ENCODE results near the gene PCDH9.

Gene PCDH9

GRCh38 chr13:66858163-66858562, 372.0 kb downstream of the PCDH9 start:
- DNase-seq (ENCODE audit: low read depth in 1 of 2, low spot score in 1 of 2), result no peak

- no peak for DNase-seq (ENCODE audit: low read depth in 1 of 2, low spot score in 1 of 2)
Measured at GRCh38 chr13:66855131-66855530, 375.0 kb downstream of the PCDH9 start.

DNA sequence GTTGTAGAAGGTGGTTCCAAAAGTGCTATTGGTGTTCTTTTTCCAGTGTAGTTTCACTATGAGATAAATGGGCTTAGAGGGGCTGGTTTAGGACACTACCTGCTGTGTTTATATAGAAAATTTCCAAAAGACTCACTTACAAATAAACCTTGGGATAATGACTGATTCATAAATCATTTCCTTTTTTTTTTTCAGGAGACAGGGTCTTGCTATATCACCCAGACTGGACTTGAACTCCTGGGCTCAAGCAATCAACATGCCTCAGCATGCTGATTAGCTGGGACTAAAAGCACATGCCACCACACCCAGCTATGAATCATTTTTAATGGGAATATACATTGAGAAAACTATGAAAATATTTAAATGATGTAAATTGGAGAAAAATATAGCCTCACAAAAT, 376.6 kb downstream of the PCDH9 start:
- no peak for DNase-seq (ENCODE audit: low read depth in 1 of 2, low spot score in 1 of 2)

DNA sequence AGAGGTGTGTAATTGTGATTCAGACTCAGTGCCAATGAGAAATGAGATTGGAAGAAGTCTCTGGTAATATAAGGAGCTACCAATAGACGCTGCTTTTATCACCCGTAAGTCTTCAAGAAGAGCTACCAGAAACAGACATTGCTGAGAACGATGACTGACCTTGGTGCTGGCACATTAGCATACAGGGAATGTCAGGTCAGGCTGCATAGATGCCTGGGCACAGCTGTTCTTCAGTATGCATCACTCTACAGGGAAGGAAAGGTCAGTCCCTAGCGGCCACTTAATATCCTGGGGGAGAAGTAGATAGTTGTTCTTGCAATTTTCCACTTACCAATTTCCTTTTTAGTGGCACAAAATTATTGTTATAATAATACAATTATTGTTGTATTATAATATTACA, 380.4 kb downstream of the PCDH9 start:
- no peak for DNase-seq (ENCODE audit: low read depth in 1 of 2, low spot score in 1 of 2)

DNA sequence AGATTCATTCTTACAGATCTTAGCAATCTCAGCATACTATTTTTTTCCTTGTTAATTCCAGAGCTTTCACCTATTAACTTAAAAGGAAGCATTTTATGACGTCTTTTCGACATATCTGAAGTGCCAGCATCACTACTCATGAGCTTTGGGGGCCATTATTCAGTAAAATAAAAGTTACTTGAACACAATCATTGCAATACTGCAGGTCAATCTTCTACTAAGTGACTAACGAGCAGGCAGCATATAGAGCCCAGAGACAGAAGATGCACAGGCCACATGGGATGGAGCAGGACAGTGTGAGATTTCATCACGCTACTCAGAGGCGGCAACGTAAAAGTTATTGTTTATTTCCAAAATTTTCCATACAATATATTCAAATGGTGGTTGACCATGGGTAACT, 382.6 kb downstream of the PCDH9 start:
- no peak for DNase-seq (ENCODE audit: low read depth in 1 of 2, low spot score in 1 of 2)

DNA sequence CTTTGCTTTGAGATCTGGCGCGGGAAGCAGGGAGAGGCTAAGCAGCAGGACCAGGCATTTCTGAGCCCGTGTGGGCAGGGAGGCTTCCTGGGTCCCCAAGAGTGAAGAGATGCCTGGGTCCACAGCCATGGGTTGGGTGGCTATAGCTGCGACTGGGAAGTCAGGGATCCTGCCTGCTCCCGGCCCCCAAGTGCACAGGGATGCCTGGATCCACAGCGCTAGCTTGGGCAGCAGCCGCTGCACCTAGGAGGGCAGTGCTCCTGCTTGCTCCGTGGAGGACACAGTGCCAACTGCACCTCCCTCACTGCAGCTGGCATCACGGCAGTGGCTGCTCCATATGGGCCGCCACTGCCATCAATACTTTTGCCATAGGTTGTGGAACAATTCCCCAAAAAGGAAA, 384.7 kb downstream of the PCDH9 start:
- no peak for DNase-seq (ENCODE audit: low read depth in 1 of 2, low spot score in 1 of 2)

GRCh38 chr13:66844933-66845332, 385.2 kb downstream of the PCDH9 start:
- no peak for DNase-seq (ENCODE audit: low read depth in 1 of 2, low spot score in 1 of 2)

GRCh38 chr13:66842766-66843165, 387.4 kb downstream of the PCDH9 start:
- no peak for DNase-seq (ENCODE audit: low read depth in 1 of 2, low spot score in 1 of 2)

GRCh38 chr13:66840621-66841020, 389.5 kb downstream of the PCDH9 start:
- DNase-seq (ENCODE audit: low read depth in 1 of 2, low spot score in 1 of 2), result no peak

DNA sequence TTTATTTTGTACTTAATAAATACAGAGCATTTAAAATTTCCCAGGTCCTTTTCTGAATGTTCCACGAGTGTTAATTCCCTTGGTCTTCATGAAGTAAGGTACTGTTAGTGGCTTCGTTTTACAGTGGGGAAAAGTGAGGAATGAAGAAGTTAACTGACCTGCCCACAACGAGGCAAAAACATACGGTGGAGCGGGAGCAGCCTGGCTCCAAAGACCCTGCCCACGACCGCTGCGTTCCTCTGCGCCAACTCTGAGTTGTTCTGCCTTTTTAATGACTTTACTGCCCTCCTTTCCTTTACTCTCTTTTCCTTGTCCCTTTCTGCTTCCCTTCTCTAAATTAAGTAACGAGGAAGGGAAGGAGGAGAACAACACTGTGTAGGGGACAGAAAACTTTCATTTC, 392.9 kb downstream of the PCDH9 start:
- DNase-seq (ENCODE audit: low read depth in 1 of 2, low spot score in 1 of 2), result no peak

DNA sequence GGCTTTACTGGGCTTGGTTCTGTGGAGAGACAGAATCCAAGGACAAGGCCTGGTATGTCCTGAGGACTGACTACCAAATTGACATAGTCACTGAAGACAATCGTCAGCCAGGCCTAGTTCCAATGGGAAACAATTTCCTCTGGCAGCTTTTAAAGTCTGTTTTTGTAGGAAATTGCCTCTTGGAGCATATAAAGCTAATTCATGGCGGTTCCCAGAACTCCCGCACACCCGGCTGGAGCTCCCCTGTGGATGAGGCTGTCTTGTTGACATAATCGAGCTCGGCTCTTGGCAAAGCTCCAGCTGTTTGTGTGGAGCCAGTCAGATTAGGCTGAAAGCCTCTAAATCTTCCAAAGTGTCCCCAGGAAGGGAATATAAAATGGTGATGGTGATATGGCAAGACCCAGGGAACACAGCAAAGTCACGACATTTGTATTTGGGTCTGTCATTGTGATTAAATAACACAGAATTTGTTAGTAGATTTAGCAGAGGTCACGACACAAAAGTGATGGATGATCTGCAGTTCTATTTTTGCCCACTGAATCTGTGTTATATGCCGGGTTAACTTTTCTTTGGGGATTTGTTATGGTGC, 395.0 kb downstream of the PCDH9 start:
- DNase-seq (ENCODE audit: low read depth in 1 of 2, low spot score in 1 of 2), result no peak

- DNase-seq (ENCODE audit: low read depth in 1 of 2, low spot score in 1 of 2), result no peak
Measured at GRCh38 chr13:66830940-66831716, 399.0 kb downstream of the PCDH9 start.

GRCh38 chr13:66829803-66830202, 400.3 kb downstream of the PCDH9 start:
- DNase-seq (ENCODE audit: low read depth in 1 of 2, low spot score in 1 of 2), result no peak

DNA sequence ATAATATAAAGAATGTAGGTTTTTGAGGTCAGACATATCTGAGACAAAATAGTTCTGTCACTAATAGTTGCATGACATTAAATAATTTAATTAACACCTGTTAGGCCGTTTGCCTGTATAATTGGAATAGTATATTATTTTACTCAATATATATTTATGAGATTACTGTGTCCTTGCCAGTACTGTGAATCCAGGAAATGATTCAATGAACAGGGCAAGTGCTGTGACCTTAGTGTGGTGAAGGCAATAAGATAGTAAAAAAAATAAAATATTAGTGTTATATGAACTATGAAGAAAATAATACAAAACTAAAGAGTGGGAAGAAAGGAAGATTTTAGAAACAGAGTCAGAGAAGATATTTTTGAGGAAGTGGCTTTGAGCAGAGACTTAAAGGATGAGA, 403.7 kb downstream of the PCDH9 start:
- no peak for DNase-seq (ENCODE audit: low read depth in 1 of 2, low spot score in 1 of 2)

- DNase-seq (ENCODE audit: low read depth in 1 of 2, low spot score in 1 of 2), result no peak
Measured at GRCh38 chr13:66821551-66821950, 408.6 kb downstream of the PCDH9 start.

- DNase-seq (ENCODE audit: low read depth in 1 of 2, low spot score in 1 of 2), result no peak
Measured at GRCh38 chr13:66811455-66811854, 418.7 kb downstream of the PCDH9 start.

- DNase-seq (ENCODE audit: low read depth in 1 of 2, low spot score in 1 of 2), result no peak
Measured at GRCh38 chr13:66809485-66809884, 420.7 kb downstream of the PCDH9 start.

GRCh38 chr13:66807251-66807650, 422.9 kb downstream of the PCDH9 start:
- no peak for DNase-seq (ENCODE audit: low read depth in 1 of 2, low spot score in 1 of 2)

GRCh38 chr13:66805657-66806056, 424.5 kb downstream of the PCDH9 start:
- DNase-seq (ENCODE audit: low read depth in 1 of 2, low spot score in 1 of 2), result no peak

DNA sequence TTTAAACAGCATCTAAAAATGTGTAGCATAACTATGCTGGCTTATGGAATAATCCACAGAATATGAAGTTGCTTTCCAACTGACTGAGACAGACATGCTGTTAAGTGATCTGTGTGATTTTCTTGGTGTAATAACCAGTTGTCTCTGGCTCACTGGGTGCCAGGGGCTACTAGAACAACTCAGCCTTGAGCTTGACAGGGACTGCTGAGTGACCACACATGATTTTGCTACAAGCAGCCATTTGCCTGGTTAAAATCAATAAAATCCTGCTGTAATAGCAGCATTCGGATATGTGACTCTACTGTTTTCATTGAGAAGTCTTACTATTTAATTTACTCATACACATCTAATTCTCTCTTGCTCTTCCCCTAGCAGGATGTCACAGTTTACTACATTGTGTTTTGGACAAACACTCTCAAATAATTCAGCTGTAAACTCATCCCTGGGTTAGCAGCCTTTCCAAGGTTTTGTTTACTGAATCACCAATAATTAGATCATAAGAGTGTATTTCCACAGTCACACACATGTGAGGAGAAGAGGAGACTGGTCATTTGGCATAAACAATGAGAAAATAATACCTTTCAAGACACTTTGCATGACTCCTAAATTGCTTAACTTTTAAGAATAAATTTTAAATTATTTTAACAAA, 426.2 kb downstream of the PCDH9 start:
- no peak for DNase-seq (ENCODE audit: low read depth in 1 of 2, low spot score in 1 of 2)

DNA sequence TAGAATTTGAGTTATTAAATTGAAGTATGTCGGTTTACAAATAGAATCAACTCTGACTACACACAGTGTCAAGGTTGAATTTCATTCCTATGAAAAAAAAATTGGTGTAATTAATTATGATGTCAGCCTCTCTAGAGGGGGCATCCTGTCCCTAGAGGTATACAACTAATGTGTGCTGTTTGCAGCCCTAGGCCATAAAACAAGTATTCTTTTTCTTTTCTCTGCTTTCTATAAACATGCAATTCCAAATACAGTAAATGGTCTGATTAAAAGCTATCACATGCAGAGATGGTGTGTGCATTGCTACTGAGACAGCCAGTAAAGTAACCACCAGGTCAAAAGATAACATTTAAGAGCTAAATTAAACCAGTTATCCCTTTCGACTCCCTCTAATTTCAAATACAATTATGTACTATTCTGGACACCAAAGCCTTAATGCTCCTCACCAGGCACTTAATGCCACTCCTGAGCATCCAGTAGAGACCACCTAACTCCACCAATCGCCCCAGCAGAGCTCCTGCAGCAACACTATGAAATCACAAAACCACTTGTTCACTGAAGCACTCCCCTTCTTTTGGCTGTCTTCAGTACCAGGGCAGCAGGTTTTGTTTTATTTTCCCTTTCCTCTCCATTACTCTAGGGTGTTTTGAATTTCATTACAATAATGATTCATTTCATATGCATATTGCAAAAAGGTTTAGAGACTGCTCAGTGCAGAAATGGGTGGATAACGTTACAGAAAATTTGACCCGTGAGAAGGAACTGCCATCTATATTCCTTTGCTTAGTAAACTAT, 426.9 kb downstream of the PCDH9 start:
- DNase-seq (ENCODE audit: low read depth in 1 of 2, low spot score in 1 of 2), result no peak

DNA sequence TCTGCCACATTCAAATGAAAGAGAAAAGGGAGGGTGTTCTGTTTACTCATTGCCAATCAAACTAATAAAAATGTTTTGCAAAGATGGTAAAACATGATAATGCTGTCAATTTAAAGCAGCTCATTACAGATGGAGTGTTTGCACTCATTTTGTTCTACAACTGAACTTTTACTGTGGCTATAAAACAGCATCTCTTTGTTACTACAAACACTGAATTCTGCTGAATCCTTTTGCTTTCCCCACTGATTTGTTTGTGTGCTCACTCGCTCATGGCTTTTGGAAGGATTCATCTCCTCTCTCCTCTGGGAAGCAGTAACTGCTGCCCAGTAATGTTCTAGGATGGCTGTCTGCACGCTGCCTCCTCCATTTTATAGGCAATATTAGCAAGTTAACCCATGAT, 434.5 kb downstream of the PCDH9 start:
- no peak for DNase-seq (ENCODE audit: low read depth in 1 of 2, low spot score in 1 of 2)
